Esophagus muscularis mucosa (tissue), 3 donors: Measurements from ENCODE around the gene BMP2K.
A peak's percentile ranks its signal among the peaks of the same experiment; 100 is the strongest.

Experiments
- POLR2A ChIP-seq: fragments of 450-650 bp; IDR thresholded peaks from one replicate; pipeline ENCODE4 v1.6.1; 2017; ENCODE audit warnings: antibody characterized with exemption, moderate library complexity, mild to moderate bottlenecking, low read depth
- POLR2AphosphoS5 ChIP-seq, 2 donors: sonication (generic); formaldehyde crosslinking; IDR thresholded peaks; one replicate each; pipeline ENCODE4 v1.6.1; 2017; ENCODE audit warnings: antibody characterized with exemption in 2 of 2
- TF ChIP-seq, protein P1 (sequence below), 3 experiments: fragments of 200-600 bp in 2 of 3; fragments of 450-650 bp in 1 of 3; sonication (generic) in 2 of 3; IDR thresholded peaks; one replicate each; pipeline ENCODE4 v1.5.1; 2017 to 2019; ENCODE audit warnings: antibody characterized with exemption in 3 of 3, mild to moderate bottlenecking in 2 of 3, moderate library complexity in 1 of 3

DNA sequence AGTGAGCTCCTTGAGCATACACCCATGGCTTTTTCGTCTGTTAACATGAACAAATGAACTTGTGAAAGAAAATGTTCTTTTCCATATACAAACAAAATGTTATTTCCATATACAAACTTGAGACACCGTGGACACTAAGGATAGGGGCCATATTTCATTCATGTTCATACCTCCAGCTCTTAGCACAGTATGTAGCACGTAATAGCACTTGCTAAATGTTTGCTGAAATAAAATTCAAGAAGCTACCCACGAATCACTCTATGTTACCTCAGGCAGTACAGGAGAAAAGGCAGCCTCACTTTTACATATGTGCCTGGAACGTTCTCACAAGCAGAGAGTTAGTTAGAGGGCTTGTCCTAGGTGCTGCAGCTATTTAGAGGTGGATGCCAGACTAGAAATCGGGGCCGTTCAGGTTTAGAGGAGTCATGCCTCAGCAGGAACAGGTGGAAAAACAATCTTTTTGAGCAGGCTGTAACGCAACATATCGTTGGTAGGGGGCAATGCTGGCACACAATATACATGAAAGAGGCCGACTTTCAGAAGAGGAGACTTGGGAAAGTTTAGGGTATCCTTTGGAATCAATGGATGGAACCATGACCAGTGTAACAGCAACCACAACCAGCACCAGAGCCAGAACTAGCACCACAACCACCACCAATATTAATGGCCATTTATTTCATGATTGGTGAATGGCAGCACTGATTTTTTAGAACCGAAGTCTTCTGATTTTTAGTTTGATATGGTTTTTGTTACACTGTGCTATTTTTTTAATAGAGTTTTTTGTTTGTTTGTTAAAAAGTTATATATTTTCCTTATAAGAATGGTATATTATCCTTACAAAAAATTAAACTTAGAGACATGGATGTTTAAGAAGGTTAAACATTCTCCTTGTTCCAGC, 177.9 kb downstream of the BMP2K start:
- TF ChIP-seq, protein P1, sequence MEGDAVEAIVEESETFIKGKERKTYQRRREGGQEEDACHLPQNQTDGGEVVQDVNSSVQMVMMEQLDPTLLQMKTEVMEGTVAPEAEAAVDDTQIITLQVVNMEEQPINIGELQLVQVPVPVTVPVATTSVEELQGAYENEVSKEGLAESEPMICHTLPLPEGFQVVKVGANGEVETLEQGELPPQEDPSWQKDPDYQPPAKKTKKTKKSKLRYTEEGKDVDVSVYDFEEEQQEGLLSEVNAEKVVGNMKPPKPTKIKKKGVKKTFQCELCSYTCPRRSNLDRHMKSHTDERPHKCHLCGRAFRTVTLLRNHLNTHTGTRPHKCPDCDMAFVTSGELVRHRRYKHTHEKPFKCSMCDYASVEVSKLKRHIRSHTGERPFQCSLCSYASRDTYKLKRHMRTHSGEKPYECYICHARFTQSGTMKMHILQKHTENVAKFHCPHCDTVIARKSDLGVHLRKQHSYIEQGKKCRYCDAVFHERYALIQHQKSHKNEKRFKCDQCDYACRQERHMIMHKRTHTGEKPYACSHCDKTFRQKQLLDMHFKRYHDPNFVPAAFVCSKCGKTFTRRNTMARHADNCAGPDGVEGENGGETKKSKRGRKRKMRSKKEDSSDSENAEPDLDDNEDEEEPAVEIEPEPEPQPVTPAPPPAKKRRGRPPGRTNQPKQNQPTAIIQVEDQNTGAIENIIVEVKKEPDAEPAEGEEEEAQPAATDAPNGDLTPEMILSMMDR (IDR thresholded peaks at IDR 0.05): peak; percentile 34 to 52 (median 45)
- TF ChIP-seq POLR2A: no peak
- no peak for TF ChIP-seq POLR2AphosphoS5 (IDR thresholded peaks at IDR 0.05)
